IMR-90 (cell line): ENCODE measurements around the gene ERICH3. TPM values are rescaled to one million over a fixed set of nuclear protein-coding genes. Genes with fewer than 3 reads are reported as not detected.

ENCODE experiments used
- ATAC-seq: fragments of 200-7000 bp; cut with Tn5 transposase; 2 replicates; pipeline ENCODE4 v1.9.1; 2020; ENCODE audit warnings: low read depth, mild to moderate bottlenecking, moderate library complexity
- BruUV-seq: library from RNA; stranded (reverse); fragments of 400-500 nt; replicated peaks from 2 replicates; lab custom pipeline; 2021; lab: Mats Ljungman, UMichigan
- CTCF ChIA-PET: fragments of 300-600 bp; formaldehyde crosslinking; extraction: SDS; loops from one replicate; lab custom pipeline; 2021; ENCODE audit warnings: antibody characterized with exemption; lab: Yijun Ruan, JAX
- POLR2A ChIA-PET: fragments of 300-600 bp; sonication (Branson Sonifier 250); formaldehyde crosslinking; loops from one replicate; lab custom pipeline; 2022; ENCODE audit warnings: antibody characterized with exemption; ENCODE audit not compliant: unreplicated experiment; lab: Charles Lee
- DNase-seq: peaks from one replicate; pipeline ENCODE4 v3.0.0; 2013
- H2AFZ ChIP-seq: replicated peaks from 2 replicates; pipeline ENCODE3; 2013; ENCODE audit warnings: low read length, mild to moderate bottlenecking; ENCODE audit not compliant: poor library complexity
- H2AK5ac ChIP-seq: 2 replicates; pipeline ENCODE4 v1.6.1; 2013; ENCODE audit warnings: low read depth, low read length, inconsistent platforms
- H2AK9ac ChIP-seq: replicated peaks from 2 replicates; pipeline ENCODE3; 2013; ENCODE audit warnings: mild to moderate bottlenecking, low read depth, low read length, moderate library complexity; ENCODE audit not compliant: poor library complexity
- H2BK120ac ChIP-seq: 2 replicates; pipeline ENCODE4 v1.6.1; 2013; ENCODE audit warnings: low read depth, low read length, inconsistent platforms
- H2BK15ac ChIP-seq: 3 replicates; pipeline ENCODE4 v1.6.1; 2013; ENCODE audit warnings: low read depth, low read length, inconsistent platforms
- H2BK20ac ChIP-seq: 2 replicates; pipeline ENCODE4 v1.6.1; 2013; ENCODE audit warnings: low read depth, mild to moderate bottlenecking, inconsistent platforms, low read length, moderate library complexity
- H2BK5ac ChIP-seq: 2 replicates; pipeline ENCODE4 v1.6.1; 2013; ENCODE audit warnings: mild to moderate bottlenecking, low read depth, low read length, inconsistent platforms; ENCODE audit not compliant: poor library complexity, severe bottlenecking
- H3K14ac ChIP-seq: replicated peaks from 2 replicates; pipeline ENCODE4 v1.6.1; 2013; ENCODE audit warnings: low read depth, low read length, inconsistent platforms
- H3K18ac ChIP-seq: 2 replicates; pipeline ENCODE4 v1.6.1; 2013; ENCODE audit warnings: low read depth, low read length, control low read depth
- H3K23ac ChIP-seq: 2 replicates; pipeline ENCODE4 v1.6.1; 2013; ENCODE audit warnings: low read depth, low read length, inconsistent platforms
- H3K27ac ChIP-seq: 2 replicates; pipeline ENCODE4 v1.5.1; 2013; ENCODE audit warnings: mild to moderate bottlenecking, control low read depth, low read length; ENCODE audit not compliant: insufficient read depth
- H3K27me3 ChIP-seq: 2 replicates; pipeline ENCODE4 v1.6.1; 2013; ENCODE audit warnings: low read length; ENCODE audit not compliant: control insufficient read depth, insufficient read depth
- H3K36me3 ChIP-seq: 2 replicates; pipeline ENCODE4 v1.6.1; 2013; ENCODE audit warnings: low read length, mixed read lengths; ENCODE audit not compliant: control insufficient read depth, insufficient read depth
- H3K4ac ChIP-seq: 2 replicates; pipeline ENCODE4 v1.6.1; 2013; ENCODE audit warnings: low read depth, low read length, inconsistent platforms
- H3K4me1 ChIP-seq: 2 replicates; pipeline ENCODE4 v1.6.1; 2013; ENCODE audit warnings: low read length, mixed read lengths; ENCODE audit not compliant: control insufficient read depth, insufficient read depth
- H3K4me2 ChIP-seq: 2 replicates; pipeline ENCODE4 v1.6.1; 2013; ENCODE audit warnings: low read depth, mild to moderate bottlenecking, control low read depth, low read length, moderate library complexity
- H3K4me3 ChIP-seq: 2 replicates; pipeline ENCODE4 v1.5.1; 2013; ENCODE audit warnings: low read depth, mild to moderate bottlenecking, control low read depth, low read length, moderate library complexity; ENCODE audit not compliant: insufficient read depth
- H3K56ac ChIP-seq: 2 replicates; pipeline ENCODE4 v1.6.1; 2013; ENCODE audit warnings: low read length, inconsistent platforms; ENCODE audit not compliant: insufficient read depth; ENCODE audit errors: extremely low read depth
- H3K79me1 ChIP-seq, 2 experiments: 2 replicates each; pipeline ENCODE4 v1.6.1; 2013; ENCODE audit warnings: low read length in 2 of 2, inconsistent platforms in 1 of 2, low read depth in 1 of 2
- H3K9ac ChIP-seq: 2 replicates; pipeline ENCODE4 v1.6.1; 2013; ENCODE audit warnings: low read depth, low read length, control low read depth
- H3K9me1 ChIP-seq: 2 replicates; pipeline ENCODE4 v1.6.1; 2013; ENCODE audit warnings: low read length, inconsistent platforms; ENCODE audit not compliant: insufficient read depth
- H3K9me3 ChIP-seq: 2 replicates; pipeline ENCODE4 v1.6.1; 2013; ENCODE audit warnings: low read length; ENCODE audit not compliant: control insufficient read depth, insufficient read depth
- H4K20me1 ChIP-seq: 2 replicates; pipeline ENCODE4 v1.6.1; 2013; ENCODE audit warnings: low read length, inconsistent platforms; ENCODE audit not compliant: insufficient read depth
- H4K5ac ChIP-seq: 2 replicates; pipeline ENCODE4 v1.6.1; 2013; ENCODE audit warnings: mild to moderate bottlenecking, low read depth, low read length, control low read depth
- H4K8ac ChIP-seq, 2 experiments: 2 replicates each; pipeline ENCODE4 v1.6.1; 2013; ENCODE audit warnings: low read depth in 2 of 2, low read length in 2 of 2, control low read depth in 1 of 2, inconsistent platforms in 1 of 2
- H4K91ac ChIP-seq: 2 replicates; pipeline ENCODE4 v1.6.1; 2013; ENCODE audit warnings: low read depth, low read length, inconsistent platforms; ENCODE audit not compliant: insufficient read depth
- FOS ChIP-seq: fragments of 150-350 bp; IDR thresholded peaks from 2 replicates; pipeline ENCODE4 v1.6.1; 2016; ENCODE audit warnings: low read depth, low read length
- MAZ ChIP-seq: IDR thresholded peaks from 2 replicates; pipeline ENCODE4 v1.6.1; 2012; ENCODE audit warnings: low read depth, mild to moderate bottlenecking, low read length, improper control_type of control experiment, moderate library complexity, borderline replicate concordance
- RFX5 ChIP-seq: IDR thresholded peaks from 2 replicates; pipeline ENCODE4 v1.8.0; 2012; ENCODE audit warnings: low read depth, mild to moderate bottlenecking, low read length, moderate library complexity
- SMC3 ChIP-seq: fragments of 150-350 bp; IDR thresholded peaks from 2 replicates; pipeline ENCODE4 v1.6.1; 2016; ENCODE audit warnings: low read depth, mild to moderate bottlenecking, antibody characterized with exemption, low read length, moderate library complexity
- WGBS, 2 experiments: methylation state at CpG; one replicate each; pipeline versions ENCODE4 v1.1.5 to v1.1.7; 2013; ENCODE audit warnings: missing lambda C conversion rate in 2 of 2; ENCODE audit not compliant: insufficient read length in 1 of 2; ENCODE audit errors: extremely low coverage in 2 of 2; 5-methylcytosine and 5-hydroxymethylcytosine counted together
- dilution Hi-C: fragments of 300-500 bp; cut with HindIII; formaldehyde crosslinking; loops from one replicate; pipeline ENCODE4 v1.14.3; 2018; ENCODE audit warnings: low sequenced_read_pairs; ENCODE audit not compliant: unreplicated experiment
- in situ Hi-C: fragments of 300-500 bp; cut with MboI; formaldehyde crosslinking; loops from 3 replicates; pipeline ENCODE4 v1.14.3; 2019; ENCODE audit warnings: low sequenced_read_pairs, inconsistent platforms, mixed read lengths
- intact Hi-C: fragments of 100-400 bp; cut with micrococcal nuclease; formaldehyde crosslinking; loops from 2 replicates; pipeline ENCODE4 v1.10.0; 2022
- polyA plus RNA-seq, 3 experiments: library from polyadenylated mRNA; depleted of rRNA; stranded (reverse); fragments of >200 nt; gene quantifications; 2 replicates each; pipeline ENCODE4 v1.2.3, GENCODE V29; 2012; ENCODE audit warnings: low replicate concordance in 1 of 3
- total RNA-seq: library from RNA; depleted of rRNA; stranded (reverse); fragments of >200 nt; gene quantifications from 2 replicates; pipeline ENCODE4 v1.2.3, GENCODE V29; 2012
- TF ChIP-seq, protein P1 (sequence below): conservative IDR thresholded peaks from 2 replicates; pipeline ENCODE4 v1.5.1; 2012; ENCODE audit warnings: mild to moderate bottlenecking, low read depth, low read length, improper control_type of control experiment

ERICH3 gene
- total and polyA plus RNA-seq, 2 of the 4 experiments (the other 2 are of a cell fraction), result not detected

DNA sequence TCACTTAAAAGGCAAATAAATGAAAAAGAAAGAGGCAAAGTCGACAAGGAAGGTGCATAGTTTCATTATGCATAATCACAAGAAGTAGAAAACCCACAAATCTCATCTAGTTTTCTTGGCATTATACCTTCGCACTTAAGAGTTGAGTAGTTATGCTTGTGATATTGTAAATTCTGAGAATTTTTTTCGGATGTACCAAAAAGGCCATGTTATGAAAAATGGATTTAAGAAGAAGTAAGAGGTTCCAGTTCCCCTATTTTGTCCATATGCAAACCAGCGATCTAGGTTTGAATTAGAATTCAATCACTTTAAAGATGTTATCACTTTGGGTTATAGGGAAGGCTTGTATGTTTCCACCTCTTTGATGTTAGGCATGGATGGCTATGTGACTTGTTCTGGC, 7.9 kb upstream of the ERICH3 start:
- BruUV-seq, result no TSS peak
- intact Hi-C loops, result no loop called here
- H2AFZ ChIP-seq, result no peak overlapping the region

More for the DNA sequence above, 7.9 kb upstream of the ERICH3 start:
- Histone ChIP-seq H3K14ac (no peak overlapping the region), H3K27me3 (no peaks in the 10 kb centered on the region), H3K18ac (no peak overlapping the region), H3K36me3 (no peaks in the 10 kb centered on the region), H2AK5ac (no peak overlapping the region), H3K4ac (no peak overlapping the region), H2BK5ac (no peak overlapping the region), H4K20me1 (no peaks in the 10 kb centered on the region), H3K56ac (no peak overlapping the region), H2BK20ac (no peak overlapping the region), H3K4me1 (no peaks in the 10 kb centered on the region), H4K5ac (no peak overlapping the region), H3K4me2 (no peak overlapping the region), H4K8ac (no peak overlapping the region), H2BK15ac (no peak overlapping the region), H3K4me3 (no peak overlapping the region), H3K9ac (no peak overlapping the region), H4K91ac (no peak overlapping the region), H3K27ac (no peak overlapping the region), H3K79me1 (no peaks in the 10 kb centered on the region), H2BK120ac (no peak overlapping the region), H3K9me1 (no peaks in the 10 kb centered on the region), H3K9me3 (no peaks in the 10 kb centered on the region), H2AK9ac (no peak overlapping the region), H3K23ac (no peak overlapping the region)
- ChIA-PET POLR2A (no interaction called here), CTCF (interaction anchor here (1.3 kb wide), 1 partner anchor 9 kb away, joined by 5 read pairs; no protein-coding TSS in a partner anchor)
- dilution Hi-C loops, result no loop called here
- no peak for ATAC-seq
- no peak for DNase-seq
- TF ChIP-seq RFX5 (no peak), SMC3 (no peak), FOS (no peak), MAZ (no peak)
- TF ChIP-seq, protein P1, sequence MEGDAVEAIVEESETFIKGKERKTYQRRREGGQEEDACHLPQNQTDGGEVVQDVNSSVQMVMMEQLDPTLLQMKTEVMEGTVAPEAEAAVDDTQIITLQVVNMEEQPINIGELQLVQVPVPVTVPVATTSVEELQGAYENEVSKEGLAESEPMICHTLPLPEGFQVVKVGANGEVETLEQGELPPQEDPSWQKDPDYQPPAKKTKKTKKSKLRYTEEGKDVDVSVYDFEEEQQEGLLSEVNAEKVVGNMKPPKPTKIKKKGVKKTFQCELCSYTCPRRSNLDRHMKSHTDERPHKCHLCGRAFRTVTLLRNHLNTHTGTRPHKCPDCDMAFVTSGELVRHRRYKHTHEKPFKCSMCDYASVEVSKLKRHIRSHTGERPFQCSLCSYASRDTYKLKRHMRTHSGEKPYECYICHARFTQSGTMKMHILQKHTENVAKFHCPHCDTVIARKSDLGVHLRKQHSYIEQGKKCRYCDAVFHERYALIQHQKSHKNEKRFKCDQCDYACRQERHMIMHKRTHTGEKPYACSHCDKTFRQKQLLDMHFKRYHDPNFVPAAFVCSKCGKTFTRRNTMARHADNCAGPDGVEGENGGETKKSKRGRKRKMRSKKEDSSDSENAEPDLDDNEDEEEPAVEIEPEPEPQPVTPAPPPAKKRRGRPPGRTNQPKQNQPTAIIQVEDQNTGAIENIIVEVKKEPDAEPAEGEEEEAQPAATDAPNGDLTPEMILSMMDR, result no peak
- no CpG with 5 or more reads among the region's 4 CpGs for WGBS, 2 experiments
- in situ Hi-C loops, result no loop called here
